PFSK-1 (cell line): ENCODE results near the gene SLC9A1.

Experiments
- FOXP2 ChIP-seq: optimal IDR thresholded peaks from 2 replicates; pipeline ENCODE3; 2011; ENCODE audit warnings: borderline replicate concordance, control low read depth, inconsistent platforms; ENCODE audit not compliant: insufficient read depth; ENCODE audit errors: extremely low read length, extremely low read depth
- POLR2AphosphoS5 ChIP-seq: IDR thresholded peaks from 2 replicates; pipeline ENCODE4 v1.6.1; 2012; ENCODE audit warnings: low read depth, mild to moderate bottlenecking, control low read depth, low read length, moderate library complexity
- REST ChIP-seq, 2 experiments: IDR thresholded peaks; 2 replicates each; pipeline versions ENCODE4 v1.6.1 to v1.8.0; 2011 to 2012; ENCODE audit warnings: low read depth in 2 of 2, low read length in 2 of 2, control low read depth in 1 of 2, inconsistent platforms in 1 of 2, mild to moderate bottlenecking in 1 of 2, moderate library complexity in 1 of 2; ENCODE audit not compliant: insufficient read depth in 1 of 2
- SIN3A ChIP-seq: IDR thresholded peaks from 2 replicates; pipeline ENCODE4 v1.6.1; 2012; ENCODE audit warnings: mild to moderate bottlenecking, low read length, moderate library complexity, borderline replicate concordance; ENCODE audit not compliant: insufficient read depth
- TAF1 ChIP-seq: IDR thresholded peaks from 2 replicates; pipeline ENCODE4 v1.6.1; 2012; ENCODE audit warnings: low read length, control low read depth, borderline replicate concordance; ENCODE audit not compliant: insufficient read depth

Gene SLC9A1

GRCh38 chr1:27166351-27166802 is 11.5 kb upstream of the SLC9A1 start:
- TF ChIP-seq TAF1 (no peak), REST (IDR thresholded peaks at IDR 0.05; ENCODE audit: insufficient read depth in 1 of 2, low read depth in 2 of 2, low read length in 2 of 2) (no peak), FOXP2 (no peak), POLR2AphosphoS5 (no peak), SIN3A (no peak)

- no peak for TF ChIP-seq REST (IDR thresholded peaks at IDR 0.05; ENCODE audit: insufficient read depth in 1 of 2, low read depth in 2 of 2, low read length in 2 of 2)
- no peak for TF ChIP-seq POLR2AphosphoS5
- TF ChIP-seq FOXP2: no peak
- no peak for TF ChIP-seq TAF1
- no peak for TF ChIP-seq SIN3A
These were observed 8.2 kb upstream of the SLC9A1 start for GRCh38 chr1:27163093-27163492.

GRCh38 chr1:27162090-27162489 is 7.2 kb upstream of the SLC9A1 start:
- no peak for TF ChIP-seq POLR2AphosphoS5
- TF ChIP-seq TAF1: no peak
- TF ChIP-seq SIN3A: no peak
- no peak for TF ChIP-seq REST (IDR thresholded peaks at IDR 0.05; ENCODE audit: insufficient read depth in 1 of 2, low read depth in 2 of 2, low read length in 2 of 2)
- TF ChIP-seq FOXP2: no peak

DNA sequence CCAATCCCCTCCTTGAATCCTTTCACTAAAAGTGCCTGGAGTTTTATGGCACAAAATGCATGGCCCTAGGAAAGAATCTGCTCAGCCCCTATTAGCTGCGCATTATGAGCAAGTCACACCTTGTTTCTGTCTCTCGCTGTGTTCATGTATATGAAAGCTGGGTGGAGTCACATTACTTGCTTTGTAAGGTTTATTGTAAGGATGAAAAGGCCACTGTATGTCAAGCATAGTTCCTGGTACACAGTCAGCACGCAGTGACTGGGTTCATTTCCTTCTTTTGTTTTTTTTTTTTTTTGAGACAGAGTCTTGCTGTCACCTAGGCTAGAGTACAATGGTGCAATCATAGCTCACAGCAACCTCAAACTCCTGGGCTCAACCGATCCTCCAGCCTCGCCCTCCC is 6.7 kb upstream of the SLC9A1 start:
- TF ChIP-seq SIN3A (no peak), FOXP2 (no peak), TAF1 (no peak), REST (IDR thresholded peaks at IDR 0.05; ENCODE audit: insufficient read depth in 1 of 2, low read depth in 2 of 2, low read length in 2 of 2) (no peak), POLR2AphosphoS5 (no peak)

GRCh38 chr1:27157194-27157593 is 2.3 kb upstream of the SLC9A1 start:
- TF ChIP-seq FOXP2: no peak
- no peak for TF ChIP-seq SIN3A
- TF ChIP-seq POLR2AphosphoS5: no peak
- TF ChIP-seq REST (IDR thresholded peaks at IDR 0.05; ENCODE audit: insufficient read depth in 1 of 2, low read depth in 2 of 2, low read length in 2 of 2): no peak
- no peak for TF ChIP-seq TAF1
